Activated naive CD8-positive, alpha-beta T cell (primary cell): ENCODE data around the gene MPL.

Experiments used
- H3K27ac Mint-ChIP-seq: one replicate; pipeline ENCODE4 v1.8.0; 2021; ENCODE audit warnings: mixed read lengths
- H3K27me3 Mint-ChIP-seq: one replicate; pipeline ENCODE4 v1.8.0; 2021; ENCODE audit warnings: mixed read lengths
- H3K36me3 Mint-ChIP-seq: one replicate; pipeline ENCODE4 v1.8.0; 2021; ENCODE audit warnings: mixed read lengths
- H3K4me1 Mint-ChIP-seq: one replicate; pipeline ENCODE4 v1.8.0; 2021; ENCODE audit warnings: low read depth, mixed read lengths
- H3K4me3 Mint-ChIP-seq: one replicate; pipeline ENCODE4 v1.8.0; 2021; ENCODE audit warnings: mild to moderate bottlenecking, mixed read lengths
- H3K9me3 Mint-ChIP-seq: one replicate; pipeline ENCODE4 v1.8.0; 2021; ENCODE audit warnings: low read depth, mixed read lengths

The MPL gene

GRCh38 chr1:43303471-43304313 lies 33.9 kb upstream of the MPL start:
- no peaks in the 10 kb centered on the region for H3K36me3 Mint-ChIP-seq
- H3K27me3 Mint-ChIP-seq, result no peaks in the 10 kb centered on the region
- no peak overlapping the region for H3K27ac Mint-ChIP-seq
- no peaks in the 10 kb centered on the region for H3K9me3 Mint-ChIP-seq
- no peak overlapping the region for H3K4me3 Mint-ChIP-seq
- no peaks in the 10 kb centered on the region for H3K4me1 Mint-ChIP-seq

DNA sequence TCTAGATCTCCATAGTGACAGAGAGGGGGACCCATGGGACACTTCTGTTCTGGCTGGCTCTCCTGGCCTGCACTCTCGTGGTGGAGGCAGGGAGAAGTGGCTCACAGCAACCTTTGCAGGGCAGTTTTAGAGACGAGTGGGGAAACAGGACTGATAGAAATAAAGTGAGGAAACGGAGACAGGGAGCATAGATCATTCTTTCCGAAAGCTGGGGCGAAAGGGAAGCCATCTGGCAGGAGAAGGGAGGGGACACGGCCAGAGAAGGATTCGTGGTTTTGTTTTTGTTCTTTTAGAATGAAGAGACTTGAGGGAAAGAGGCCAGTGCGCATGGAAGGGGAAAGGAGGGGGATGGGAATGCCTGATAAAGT lies 33.3 kb upstream of the MPL start:
- Mint-ChIP-seq H3K27me3 (no peaks in the 10 kb centered on the region), H3K27ac (no peak overlapping the region), H3K36me3 (no peaks in the 10 kb centered on the region), H3K4me1 (no peaks in the 10 kb centered on the region), H3K9me3 (no peaks in the 10 kb centered on the region), H3K4me3 (no peak overlapping the region)

- H3K4me3 Mint-ChIP-seq, result no peak overlapping the region
- no peaks in the 10 kb centered on the region for H3K9me3 Mint-ChIP-seq
- H3K27ac Mint-ChIP-seq, result no peak overlapping the region
- no peaks in the 10 kb centered on the region for H3K36me3 Mint-ChIP-seq
- H3K4me1 Mint-ChIP-seq, result no peaks in the 10 kb centered on the region
- no peaks in the 10 kb centered on the region for H3K27me3 Mint-ChIP-seq
These were observed 32.8 kb upstream of the MPL start for GRCh38 chr1:43304771-43305300.

DNA sequence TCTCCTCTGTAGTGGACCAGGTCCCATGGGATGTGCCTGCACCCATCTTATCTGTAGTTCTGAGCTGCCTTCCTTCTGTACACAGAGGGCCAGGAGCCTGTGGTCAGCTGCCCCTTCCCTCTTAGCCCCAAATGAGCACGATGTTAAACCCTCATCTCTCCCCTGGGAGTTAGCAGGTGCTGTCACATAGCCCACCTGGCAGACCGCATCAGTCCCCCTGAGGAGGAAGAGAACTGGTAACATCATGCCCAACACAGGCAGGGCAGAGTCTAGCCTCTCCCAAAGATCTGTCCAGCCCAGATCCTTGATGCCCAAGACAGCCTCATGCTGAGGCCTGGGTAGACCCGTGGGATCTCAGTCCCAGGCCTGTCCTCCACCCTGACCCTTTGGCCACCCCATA lies 32.2 kb upstream of the MPL start:
- no peaks in the 10 kb centered on the region for H3K4me1 Mint-ChIP-seq
- no peak overlapping the region for H3K27ac Mint-ChIP-seq
- H3K4me3 Mint-ChIP-seq, result no peak overlapping the region
- no peaks in the 10 kb centered on the region for H3K36me3 Mint-ChIP-seq
- H3K9me3 Mint-ChIP-seq, result no peaks in the 10 kb centered on the region
- no peaks in the 10 kb centered on the region for H3K27me3 Mint-ChIP-seq

- Mint-ChIP-seq H3K4me1 (no peaks in the 10 kb centered on the region), H3K27ac (no peak overlapping the region), H3K4me3 (no peak overlapping the region), H3K9me3 (no peaks in the 10 kb centered on the region), H3K27me3 (no peaks in the 10 kb centered on the region), H3K36me3 (no peaks in the 10 kb centered on the region)
These were observed 31.5 kb upstream of the MPL start for GRCh38 chr1:43305926-43306687.

DNA sequence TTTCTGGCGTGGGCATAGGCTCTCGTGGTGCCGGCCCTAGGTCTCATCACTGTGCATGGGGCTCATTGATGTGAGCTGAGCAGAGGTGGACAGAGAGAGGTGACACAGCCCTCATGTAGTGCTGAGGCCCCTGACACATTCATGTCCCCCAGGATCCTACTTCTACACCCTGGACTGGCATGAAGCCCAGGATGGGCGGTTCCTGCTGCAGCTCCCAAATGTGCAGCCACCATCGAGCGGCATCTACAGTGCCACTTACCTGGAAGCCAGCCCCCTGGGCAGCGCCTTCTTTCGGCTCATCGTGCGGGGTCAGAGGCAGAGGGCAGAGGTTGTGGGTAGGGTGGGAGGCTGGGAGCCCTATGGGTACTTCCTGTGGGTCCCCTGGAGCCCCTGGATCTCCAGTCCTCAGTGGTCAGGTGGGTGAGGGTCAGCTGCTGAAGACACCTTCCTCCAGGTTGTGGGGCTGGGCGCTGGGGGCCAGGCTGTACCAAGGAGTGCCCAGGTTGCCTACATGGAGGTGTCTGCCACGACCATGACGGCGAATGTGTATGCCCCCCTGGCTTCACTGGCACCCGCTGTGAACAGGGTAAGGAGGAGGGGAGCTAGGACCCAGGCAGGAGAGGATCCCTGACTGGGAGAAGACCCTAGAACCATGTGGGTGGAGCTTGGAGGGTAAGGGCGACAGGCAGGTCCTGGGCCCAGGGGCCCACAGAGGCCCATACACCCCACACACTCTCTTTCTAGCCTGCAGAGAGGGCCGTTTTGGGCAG lies 30.7 kb upstream of the MPL start:
- Mint-ChIP-seq H3K4me3 (no peak overlapping the region), H3K4me1 (no peaks in the 10 kb centered on the region), H3K27me3 (no peaks in the 10 kb centered on the region), H3K36me3 (no peaks in the 10 kb centered on the region), H3K27ac (no peak overlapping the region), H3K9me3 (no peaks in the 10 kb centered on the region)

GRCh38 chr1:43307458-43308158 lies 30.0 kb upstream of the MPL start:
- Mint-ChIP-seq H3K36me3 (no peaks in the 10 kb centered on the region), H3K4me1 (no peaks in the 10 kb centered on the region), H3K4me3 (no peak overlapping the region), H3K27me3 (no peaks in the 10 kb centered on the region), H3K27ac (no peak overlapping the region), H3K9me3 (no peaks in the 10 kb centered on the region)

GRCh38 chr1:43308635-43309404 lies 28.8 kb upstream of the MPL start:
- Mint-ChIP-seq H3K4me1 (no peaks in the 10 kb centered on the region), H3K9me3 (no peaks in the 10 kb centered on the region), H3K27ac (no peak overlapping the region), H3K27me3 (no peaks in the 10 kb centered on the region), H3K36me3 (no peaks in the 10 kb centered on the region), H3K4me3 (no peak overlapping the region)

GRCh38 chr1:43309405-43310025 lies 28.1 kb upstream of the MPL start:
- no peak overlapping the region for H3K27ac Mint-ChIP-seq
- no peak overlapping the region for H3K4me3 Mint-ChIP-seq
- no peaks in the 10 kb centered on the region for H3K27me3 Mint-ChIP-seq
- no peaks in the 10 kb centered on the region for H3K4me1 Mint-ChIP-seq
- H3K36me3 Mint-ChIP-seq, result no peaks in the 10 kb centered on the region
- no peaks in the 10 kb centered on the region for H3K9me3 Mint-ChIP-seq

DNA sequence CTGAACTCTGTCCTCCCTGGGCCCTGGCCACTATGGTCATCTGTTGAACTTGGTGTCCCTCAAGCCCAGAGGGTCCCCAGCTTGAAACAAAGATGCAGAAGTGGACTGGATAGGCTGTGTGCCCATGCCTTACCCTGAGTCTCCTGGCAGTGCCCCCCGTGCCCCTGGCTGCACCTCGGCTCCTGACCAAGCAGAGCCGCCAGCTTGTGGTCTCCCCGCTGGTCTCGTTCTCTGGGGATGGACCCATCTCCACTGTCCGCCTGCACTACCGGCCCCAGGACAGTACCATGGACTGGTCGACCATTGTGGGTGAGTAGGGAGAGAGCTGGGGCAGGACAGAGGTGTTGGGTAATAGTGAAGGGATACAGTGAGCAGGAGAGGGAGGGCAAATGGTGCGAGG lies 26.1 kb upstream of the MPL start:
- no peaks in the 10 kb centered on the region for H3K9me3 Mint-ChIP-seq
- H3K4me3 Mint-ChIP-seq, result no peak overlapping the region
- H3K27me3 Mint-ChIP-seq, result no peaks in the 10 kb centered on the region
- no peak overlapping the region for H3K27ac Mint-ChIP-seq
- no peaks in the 10 kb centered on the region for H3K36me3 Mint-ChIP-seq
- no peaks in the 10 kb centered on the region for H3K4me1 Mint-ChIP-seq

GRCh38 chr1:43312212-43312623 lies 25.4 kb upstream of the MPL start:
- Mint-ChIP-seq H3K4me1 (no peaks in the 10 kb centered on the region), H3K36me3 (no peaks in the 10 kb centered on the region), H3K4me3 (no peak overlapping the region), H3K27me3 (no peaks in the 10 kb centered on the region), H3K9me3 (no peaks in the 10 kb centered on the region), H3K27ac (no peak overlapping the region)

- Mint-ChIP-seq H3K27me3 (no peaks in the 10 kb centered on the region), H3K9me3 (no peaks in the 10 kb centered on the region), H3K4me3 (no peak overlapping the region), H3K4me1 (no peaks in the 10 kb centered on the region), H3K27ac (no peak overlapping the region), H3K36me3 (no peaks in the 10 kb centered on the region)
These were observed 24.7 kb upstream of the MPL start for GRCh38 chr1:43312663-43313515.

DNA sequence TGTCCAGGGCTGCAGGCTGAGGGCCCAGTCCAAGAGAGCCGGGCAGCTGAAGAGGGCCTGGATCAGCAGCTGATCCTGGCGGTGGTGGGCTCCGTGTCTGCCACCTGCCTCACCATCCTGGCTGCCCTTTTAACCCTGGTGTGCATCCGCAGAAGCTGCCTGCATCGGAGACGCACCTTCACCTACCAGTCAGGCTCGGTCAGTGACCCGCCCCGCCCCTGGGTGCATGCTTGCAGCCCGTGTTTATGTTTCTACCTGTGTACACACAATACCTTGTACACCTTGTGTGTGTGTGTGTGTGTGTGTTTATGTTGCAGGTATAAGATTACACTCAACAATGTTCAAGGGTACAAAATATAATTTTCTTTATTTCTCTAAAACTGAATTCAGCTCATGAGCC lies 23.8 kb upstream of the MPL start:
- no peaks in the 10 kb centered on the region for H3K27me3 Mint-ChIP-seq
- H3K9me3 Mint-ChIP-seq, result no peaks in the 10 kb centered on the region
- no peak overlapping the region for H3K4me3 Mint-ChIP-seq
- no peaks in the 10 kb centered on the region for H3K4me1 Mint-ChIP-seq
- H3K27ac Mint-ChIP-seq, result no peak overlapping the region
- H3K36me3 Mint-ChIP-seq, result no peaks in the 10 kb centered on the region
